Panc1 (cell line): Measurements from ENCODE around the gene PRKCQ. TPM values are rescaled to one million over a fixed set of nuclear protein-coding genes. Genes with fewer than 3 reads are reported as not detected.

Source experiments
- ATAC-seq: fragments of 200-7000 bp; cut with Tn5 transposase; 2 replicates; pipeline ENCODE4 v1.9.1; 2020; ENCODE audit warnings: mild to moderate bottlenecking, moderate library complexity
- BruUV-seq: library from RNA; stranded (reverse); fragments of 400-500 nt; replicated peaks from 2 replicates; lab custom pipeline; 2021; lab: Mats Ljungman, UMichigan
- CTCF ChIA-PET: fragments of 300-600 bp; sonication (Branson Sonifier 250); formaldehyde crosslinking; loops from one replicate; lab custom pipeline; 2022; ENCODE audit warnings: antibody characterized with exemption; lab: Charles Lee
- POLR2A ChIA-PET: fragments of 300-600 bp; sonication (Branson Sonifier 250); formaldehyde crosslinking; loops from one replicate; lab custom pipeline; 2022; ENCODE audit warnings: antibody characterized with exemption; lab: Charles Lee
- DNase-seq: peaks from one replicate; pipeline ENCODE4 v3.0.0-alpha.2; 2010; ENCODE audit warnings: low read depth, low spot score
- H3K27ac ChIP-seq: 2 replicates; pipeline ENCODE4 v1.5.1; 2011; ENCODE audit warnings: mild to moderate bottlenecking, low read length, inconsistent platforms
- H3K27me3 ChIP-seq: fragments of 200-500 bp; sonication (Bioruptor generic); 2 replicates; pipeline ENCODE4 v1.6.0; 2014; ENCODE audit warnings: low read length, inconsistent platforms; ENCODE audit not compliant: control insufficient read depth, insufficient read depth
- H3K36me3 ChIP-seq: fragments of 200-500 bp; sonication (Bioruptor generic); 2 replicates; pipeline ENCODE4 v1.5.1; 2014; ENCODE audit warnings: inconsistent platforms, mild to moderate bottlenecking, low read length, moderate library complexity; ENCODE audit not compliant: control insufficient read depth, insufficient read depth
- H3K4me1 ChIP-seq: 2 replicates; pipeline ENCODE4 v1.5.1; 2011; ENCODE audit warnings: inconsistent platforms, mild to moderate bottlenecking, low read length, moderate library complexity; ENCODE audit not compliant: control insufficient read depth, insufficient read depth
- H3K4me3 ChIP-seq, 2 experiments: 2 replicates each; pipeline ENCODE4 v1.5.1; 2011 to 2012; ENCODE audit warnings: low read depth in 2 of 2, low read length in 2 of 2, mild to moderate bottlenecking in 2 of 2, inconsistent platforms in 1 of 2, moderate library complexity in 1 of 2
- H3K9me3 ChIP-seq: fragments of 200-500 bp; sonication (Bioruptor generic); 2 replicates; pipeline ENCODE4 v1.5.1; 2014; ENCODE audit warnings: low read depth, mild to moderate bottlenecking, inconsistent platforms, low read length, moderate library complexity; ENCODE audit not compliant: control insufficient read depth, insufficient read depth
- POLR2AphosphoS5 ChIP-seq: IDR thresholded peaks from 2 replicates; pipeline ENCODE4 v1.6.1; 2012; ENCODE audit warnings: mild to moderate bottlenecking, low read depth, low read length, moderate library complexity
- SIN3A ChIP-seq: IDR thresholded peaks from 2 replicates; pipeline ENCODE4 v1.6.1; 2012; ENCODE audit warnings: low read depth, mild to moderate bottlenecking, low read length, moderate library complexity, borderline replicate concordance; ENCODE audit not compliant: insufficient read depth
- TCF7L2 ChIP-seq: IDR thresholded peaks from 2 replicates; pipeline ENCODE4 v1.6.1; 2011; ENCODE audit warnings: mild to moderate bottlenecking, low read depth, low read length, inconsistent platforms
- in situ Hi-C: cut with HindIII; loops from 2 replicates; pipeline ENCODE4 v1.10.0; 2016; ENCODE audit warnings: low sequenced_read_pairs, low pct_unique_long_range_greater_than_20kb
- intact Hi-C: fragments of 100-400 bp; cut with micrococcal nuclease; formaldehyde crosslinking; loops from one replicate; pipeline ENCODE4 v1.10.0; 2022; ENCODE audit not compliant: unreplicated experiment
- total RNA-seq: library from RNA; stranded (reverse); gene quantifications from one replicate; pipeline ENCODE4 v1.2.1, GENCODE V29; 2021; ENCODE audit not compliant: unreplicated experiment
- TF ChIP-seq, protein P1 (sequence below), 2 experiments: IDR thresholded peaks; 2 replicates each; pipeline ENCODE4 v1.6.1; 2011 to 2012; ENCODE audit warnings: low read depth in 2 of 2, control low read depth in 1 of 2, low read length in 1 of 2, mild to moderate bottlenecking in 1 of 2, moderate library complexity in 1 of 2; ENCODE audit not compliant: insufficient read depth in 1 of 2
- TF ChIP-seq, protein P2 (sequence below): fragments of 450-650 bp; IDR thresholded peaks from 2 replicates; pipeline ENCODE4 v1.5.1; 2017; ENCODE audit warnings: mild to moderate bottlenecking

Gene PRKCQ
- total RNA-seq, 1 experiment from 2014 or later: 0.23 TPM

DNA sequence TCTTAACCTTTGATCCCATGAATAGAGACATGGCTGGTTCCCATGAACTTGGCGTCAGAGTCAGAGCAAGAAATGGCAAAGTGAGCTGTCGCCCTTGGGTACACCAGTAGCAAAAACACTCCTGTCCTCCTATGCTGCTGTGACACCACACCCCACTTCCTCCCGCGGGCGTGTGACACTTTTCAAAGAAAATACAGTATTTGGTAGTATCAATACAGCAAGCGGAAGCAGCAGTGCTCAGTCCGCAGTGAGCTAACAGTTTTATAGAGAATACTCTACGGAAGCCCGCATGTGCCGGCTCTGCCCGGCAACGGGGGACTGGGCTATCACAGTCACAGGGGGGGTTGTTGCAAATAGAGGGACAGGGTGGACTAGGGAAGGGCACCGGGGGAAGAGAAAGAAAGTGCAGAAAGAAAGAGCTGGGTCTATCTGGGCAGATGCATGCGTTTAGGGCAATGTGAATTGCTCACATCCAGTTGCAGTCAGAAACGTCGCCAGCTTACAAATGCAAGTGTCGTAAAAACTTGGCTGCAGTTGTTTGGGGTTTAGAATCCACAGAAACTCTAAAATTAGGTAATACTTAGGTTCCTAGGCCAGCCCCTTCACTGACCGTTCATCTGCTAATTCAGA is 49.8 kb downstream of the PRKCQ start:
- CTCF ChIA-PET: no interaction called here
- no peak overlapping the region for H3K4me3 ChIP-seq
- no peaks in the 10 kb centered on the region for H3K9me3 ChIP-seq
- no peaks in the 10 kb centered on the region for H3K36me3 ChIP-seq
- no peak overlapping the region for H3K27ac ChIP-seq
- POLR2A ChIA-PET: no interaction called here
- H3K27me3 ChIP-seq: no peaks in the 10 kb centered on the region; the same call in 1 of the 2 replicates
- no TSS peak for BruUV-seq
- no peaks in the 10 kb centered on the region for H3K4me1 ChIP-seq
- TF ChIP-seq SIN3A (no peak), POLR2AphosphoS5 (no peak), TCF7L2 (no peak)
- TF ChIP-seq, protein P1, sequence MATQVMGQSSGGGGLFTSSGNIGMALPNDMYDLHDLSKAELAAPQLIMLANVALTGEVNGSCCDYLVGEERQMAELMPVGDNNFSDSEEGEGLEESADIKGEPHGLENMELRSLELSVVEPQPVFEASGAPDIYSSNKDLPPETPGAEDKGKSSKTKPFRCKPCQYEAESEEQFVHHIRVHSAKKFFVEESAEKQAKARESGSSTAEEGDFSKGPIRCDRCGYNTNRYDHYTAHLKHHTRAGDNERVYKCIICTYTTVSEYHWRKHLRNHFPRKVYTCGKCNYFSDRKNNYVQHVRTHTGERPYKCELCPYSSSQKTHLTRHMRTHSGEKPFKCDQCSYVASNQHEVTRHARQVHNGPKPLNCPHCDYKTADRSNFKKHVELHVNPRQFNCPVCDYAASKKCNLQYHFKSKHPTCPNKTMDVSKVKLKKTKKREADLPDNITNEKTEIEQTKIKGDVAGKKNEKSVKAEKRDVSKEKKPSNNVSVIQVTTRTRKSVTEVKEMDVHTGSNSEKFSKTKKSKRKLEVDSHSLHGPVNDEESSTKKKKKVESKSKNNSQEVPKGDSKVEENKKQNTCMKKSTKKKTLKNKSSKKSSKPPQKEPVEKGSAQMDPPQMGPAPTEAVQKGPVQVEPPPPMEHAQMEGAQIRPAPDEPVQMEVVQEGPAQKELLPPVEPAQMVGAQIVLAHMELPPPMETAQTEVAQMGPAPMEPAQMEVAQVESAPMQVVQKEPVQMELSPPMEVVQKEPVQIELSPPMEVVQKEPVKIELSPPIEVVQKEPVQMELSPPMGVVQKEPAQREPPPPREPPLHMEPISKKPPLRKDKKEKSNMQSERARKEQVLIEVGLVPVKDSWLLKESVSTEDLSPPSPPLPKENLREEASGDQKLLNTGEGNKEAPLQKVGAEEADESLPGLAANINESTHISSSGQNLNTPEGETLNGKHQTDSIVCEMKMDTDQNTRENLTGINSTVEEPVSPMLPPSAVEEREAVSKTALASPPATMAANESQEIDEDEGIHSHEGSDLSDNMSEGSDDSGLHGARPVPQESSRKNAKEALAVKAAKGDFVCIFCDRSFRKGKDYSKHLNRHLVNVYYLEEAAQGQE (IDR thresholded peaks at IDR 0.05; ENCODE audit: insufficient read depth in 1 of 2, low read depth in 2 of 2, low read length in 1 of 2): no peak
- TF ChIP-seq, protein P2, sequence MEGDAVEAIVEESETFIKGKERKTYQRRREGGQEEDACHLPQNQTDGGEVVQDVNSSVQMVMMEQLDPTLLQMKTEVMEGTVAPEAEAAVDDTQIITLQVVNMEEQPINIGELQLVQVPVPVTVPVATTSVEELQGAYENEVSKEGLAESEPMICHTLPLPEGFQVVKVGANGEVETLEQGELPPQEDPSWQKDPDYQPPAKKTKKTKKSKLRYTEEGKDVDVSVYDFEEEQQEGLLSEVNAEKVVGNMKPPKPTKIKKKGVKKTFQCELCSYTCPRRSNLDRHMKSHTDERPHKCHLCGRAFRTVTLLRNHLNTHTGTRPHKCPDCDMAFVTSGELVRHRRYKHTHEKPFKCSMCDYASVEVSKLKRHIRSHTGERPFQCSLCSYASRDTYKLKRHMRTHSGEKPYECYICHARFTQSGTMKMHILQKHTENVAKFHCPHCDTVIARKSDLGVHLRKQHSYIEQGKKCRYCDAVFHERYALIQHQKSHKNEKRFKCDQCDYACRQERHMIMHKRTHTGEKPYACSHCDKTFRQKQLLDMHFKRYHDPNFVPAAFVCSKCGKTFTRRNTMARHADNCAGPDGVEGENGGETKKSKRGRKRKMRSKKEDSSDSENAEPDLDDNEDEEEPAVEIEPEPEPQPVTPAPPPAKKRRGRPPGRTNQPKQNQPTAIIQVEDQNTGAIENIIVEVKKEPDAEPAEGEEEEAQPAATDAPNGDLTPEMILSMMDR: no peak
- intact Hi-C loops (no loop called here), in situ Hi-C loops (no loop called here)
- no peak for DNase-seq
- no peak for ATAC-seq

DNA sequence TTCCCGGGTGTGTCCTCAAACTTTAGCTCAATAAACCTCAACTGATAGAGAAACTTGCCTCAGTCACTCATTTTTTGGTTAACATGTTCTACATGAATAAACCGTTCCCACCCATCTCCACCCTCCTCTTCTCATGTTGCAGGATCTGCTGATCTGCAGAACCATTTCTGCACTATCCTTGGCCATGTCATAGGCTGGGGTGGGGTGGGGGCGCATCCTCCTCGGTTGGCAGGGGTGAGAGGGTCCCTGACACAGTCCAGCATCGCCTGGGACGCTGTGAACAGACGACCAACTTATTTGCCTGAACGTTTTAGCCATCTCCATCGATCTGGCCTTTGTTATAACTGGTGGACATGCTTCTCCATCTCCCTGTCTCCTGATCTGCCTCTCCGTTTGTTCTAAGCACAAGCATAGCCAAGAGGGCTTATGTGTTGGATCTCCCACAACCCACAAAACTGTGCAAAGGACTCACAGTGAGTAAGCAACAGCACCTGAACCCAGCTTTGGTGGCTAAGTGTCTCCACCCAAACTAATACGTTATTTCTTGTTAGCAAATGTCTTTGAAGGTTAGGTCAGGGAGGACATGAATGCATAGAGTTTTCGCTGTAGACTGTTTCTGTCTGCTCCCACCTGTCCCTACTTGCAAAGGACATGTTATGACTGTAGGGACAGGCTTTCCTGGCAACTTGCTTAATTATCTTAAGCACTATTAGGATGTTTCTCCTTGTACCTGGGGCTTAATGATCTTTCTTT is 51.7 kb downstream of the PRKCQ start:
- H3K4me3 ChIP-seq: no peak overlapping the region
- no TSS peak for BruUV-seq

More for the DNA sequence above, 51.7 kb downstream of the PRKCQ start:
- H3K27me3 ChIP-seq: no peaks in the 10 kb centered on the region
- H3K9me3 ChIP-seq: no peaks in the 10 kb centered on the region
- H3K27ac ChIP-seq: no peak overlapping the region
- DNase-seq: no peak
- in situ Hi-C loops: no loop called here
- no peaks in the 10 kb centered on the region for H3K4me1 ChIP-seq
- intact Hi-C loops: no loop called here
- no peak for ATAC-seq
- H3K36me3 ChIP-seq: no peaks in the 10 kb centered on the region
- ChIA-PET CTCF (no interaction called here), POLR2A (no interaction called here)
- no peak for TF ChIP-seq POLR2AphosphoS5
- TF ChIP-seq, protein P2: no peak
- TF ChIP-seq, protein P1 (IDR thresholded peaks at IDR 0.05; ENCODE audit: insufficient read depth in 1 of 2, low read depth in 2 of 2, low read length in 1 of 2): no peak
